ENCODE measurements around the gene PATE1.

Gene PATE1

GRCh38 chr11:125797641-125798040 lies 51.6 kb downstream of the PATE1 start:
- no peak for DNase-seq
